Nephron progenitor cell (in vitro differentiated cells): ENCODE measurements around the gene MAPK8IP2.

ENCODE experiments used
- DNase-seq: peaks from one replicate; pipeline ENCODE4 v3.0.0; 2021
- H3K27ac Mint-ChIP-seq: 2 replicates; pipeline ENCODE4 v1.8.0; 2021; ENCODE audit warnings: mild to moderate bottlenecking, moderate library complexity, mixed read lengths
- H3K27me3 Mint-ChIP-seq: 2 replicates; pipeline ENCODE4 v1.8.0; 2021; ENCODE audit warnings: mild to moderate bottlenecking, low read depth, mixed read lengths; ENCODE audit not compliant: poor library complexity
- H3K36me3 Mint-ChIP-seq: 2 replicates; pipeline ENCODE4 v1.8.0; 2021; ENCODE audit warnings: low read depth, mixed read lengths
- H3K4me1 Mint-ChIP-seq: 2 replicates; pipeline ENCODE4 v1.8.0; 2021; ENCODE audit warnings: mixed read lengths
- H3K4me3 Mint-ChIP-seq: 2 replicates; pipeline ENCODE4 v1.8.0; 2021; ENCODE audit warnings: mild to moderate bottlenecking, moderate library complexity, mixed read lengths
- H3K9me3 Mint-ChIP-seq: 2 replicates; pipeline ENCODE4 v1.8.0; 2021; ENCODE audit warnings: mild to moderate bottlenecking, moderate library complexity, mixed read lengths
- CTCF ChIP-seq: fragments of 200-600 bp; sonication (generic); IDR thresholded peaks from 2 replicates; pipeline ENCODE4 v1.5.0; 2021; ENCODE audit warnings: antibody characterized with exemption

The MAPK8IP2 gene

GRCh38 chr22:50572965-50573364, 27.6 kb upstream of the MAPK8IP2 start:
- no peaks in the 10 kb centered on the region for H3K4me1 Mint-ChIP-seq
- no peak for DNase-seq
- H3K27ac Mint-ChIP-seq: no peak overlapping the region
- H3K27me3 Mint-ChIP-seq: no peaks in the 10 kb centered on the region
- peaks cover 31% of the 10 kb centered on the region for H3K36me3 Mint-ChIP-seq
- no peak overlapping the region for H3K4me3 Mint-ChIP-seq
- no peak for TF ChIP-seq CTCF
- H3K9me3 Mint-ChIP-seq: no peaks in the 10 kb centered on the region

- no peak overlapping the region for H3K27ac Mint-ChIP-seq
- H3K36me3 Mint-ChIP-seq: peaks cover 30% of the 10 kb centered on the region
- peaks cover 4% of the 10 kb centered on the region for H3K4me1 Mint-ChIP-seq
- DNase-seq: no peak
- TF ChIP-seq CTCF: no peak
- no peaks in the 10 kb centered on the region for H3K27me3 Mint-ChIP-seq
- H3K4me3 Mint-ChIP-seq: no peak overlapping the region
- H3K9me3 Mint-ChIP-seq: no peaks in the 10 kb centered on the region
Observed at GRCh38 chr22:50573491-50574382, 26.9 kb upstream of the MAPK8IP2 start.

GRCh38 chr22:50574383-50574755, 26.2 kb upstream of the MAPK8IP2 start:
- Mint-ChIP-seq H3K27ac (no peak overlapping the region), H3K4me1 (peaks cover 7% of the 10 kb centered on the region), H3K27me3 (no peaks in the 10 kb centered on the region), H3K9me3 (no peaks in the 10 kb centered on the region), H3K4me3 (no peak overlapping the region), H3K36me3 (peaks cover 28% of the 10 kb centered on the region)
- no peak for DNase-seq
- no peak for TF ChIP-seq CTCF

GRCh38 chr22:50575426-50575941, 25.1 kb upstream of the MAPK8IP2 start:
- no peak for TF ChIP-seq CTCF
- no peak overlapping the region for H3K4me3 Mint-ChIP-seq
- no peaks in the 10 kb centered on the region for H3K27me3 Mint-ChIP-seq
- peaks cover 18% of the 10 kb centered on the region for H3K4me1 Mint-ChIP-seq
- no peaks in the 10 kb centered on the region for H3K9me3 Mint-ChIP-seq
- H3K27ac Mint-ChIP-seq: no peak overlapping the region
- peaks cover 21% of the 10 kb centered on the region for H3K36me3 Mint-ChIP-seq
- DNase-seq: no peak

GRCh38 chr22:50576070-50576469, 24.5 kb upstream of the MAPK8IP2 start:
- Mint-ChIP-seq H3K27ac (no peak overlapping the region), H3K36me3 (peaks cover 17% of the 10 kb centered on the region), H3K4me1 (peaks cover 18% of the 10 kb centered on the region), H3K27me3 (no peaks in the 10 kb centered on the region), H3K9me3 (no peaks in the 10 kb centered on the region), H3K4me3 (no peak overlapping the region)
- peak; percentile 36 for TF ChIP-seq CTCF
- peak; percentile 20 for DNase-seq
